ENCODE measurements around the gene SIL1.

- TF ChIP-seq, protein P1, sequence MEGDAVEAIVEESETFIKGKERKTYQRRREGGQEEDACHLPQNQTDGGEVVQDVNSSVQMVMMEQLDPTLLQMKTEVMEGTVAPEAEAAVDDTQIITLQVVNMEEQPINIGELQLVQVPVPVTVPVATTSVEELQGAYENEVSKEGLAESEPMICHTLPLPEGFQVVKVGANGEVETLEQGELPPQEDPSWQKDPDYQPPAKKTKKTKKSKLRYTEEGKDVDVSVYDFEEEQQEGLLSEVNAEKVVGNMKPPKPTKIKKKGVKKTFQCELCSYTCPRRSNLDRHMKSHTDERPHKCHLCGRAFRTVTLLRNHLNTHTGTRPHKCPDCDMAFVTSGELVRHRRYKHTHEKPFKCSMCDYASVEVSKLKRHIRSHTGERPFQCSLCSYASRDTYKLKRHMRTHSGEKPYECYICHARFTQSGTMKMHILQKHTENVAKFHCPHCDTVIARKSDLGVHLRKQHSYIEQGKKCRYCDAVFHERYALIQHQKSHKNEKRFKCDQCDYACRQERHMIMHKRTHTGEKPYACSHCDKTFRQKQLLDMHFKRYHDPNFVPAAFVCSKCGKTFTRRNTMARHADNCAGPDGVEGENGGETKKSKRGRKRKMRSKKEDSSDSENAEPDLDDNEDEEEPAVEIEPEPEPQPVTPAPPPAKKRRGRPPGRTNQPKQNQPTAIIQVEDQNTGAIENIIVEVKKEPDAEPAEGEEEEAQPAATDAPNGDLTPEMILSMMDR (IDR thresholded peaks at IDR 0.05; ENCODE audit: control extremely low read depth in 1 of 3, insufficient read depth in 1 of 3, low read depth in 1 of 3, low read length in 3 of 3), result peak; percentile 10 to 41 (median 25); a peak in 2 of 4 replicates
- no peak for TF ChIP-seq USF2 (IDR thresholded peaks at IDR 0.05; ENCODE audit: low read length)
- TF ChIP-seq CBX8 (IDR thresholded peaks at IDR 0.05; ENCODE audit: borderline replicate concordance, low read depth, low read length), result no peak
- no peak for TF ChIP-seq POLR2A (IDR thresholded peaks at IDR 0.05; ENCODE audit: control extremely low read depth in 1 of 2, low read depth in 2 of 2, low read length in 2 of 2)
- TF ChIP-seq SIN3A (conservative IDR thresholded peaks at IDR 0.05 in 1 of 2, IDR thresholded peaks at IDR 0.05 in 1 of 2; ENCODE audit: low read depth in 1 of 2, low read length in 2 of 2), result no peak
- no peak for TF ChIP-seq GABPA (IDR thresholded peaks at IDR 0.05; ENCODE audit: borderline replicate concordance, insufficient read depth, low read length)
Observed at GRCh38 chr5:139193928-139194327, 4.2 kb downstream of the SIL1 start.
